H1 (cell line): Measurements from ENCODE around the gene ILDR2. TPM values are rescaled to one million over a fixed set of nuclear protein-coding genes. Genes with fewer than 3 reads are reported as not detected.

ENCODE experiments used
- CTCF ChIA-PET: fragments of 300-600 bp; sonication (Branson Sonifier 250); formaldehyde crosslinking; loops from one replicate; lab custom pipeline; 2021; ENCODE audit not compliant: partially characterized antibody; lab: Charles Lee
- POLR2A ChIA-PET: fragments of 300-600 bp; sonication (Branson Sonifier 250); formaldehyde crosslinking; loops from one replicate; lab custom pipeline; 2021; ENCODE audit warnings: inconsistent platforms; ENCODE audit not compliant: partially characterized antibody; lab: Charles Lee
- DNase-seq, 2 experiments: peaks; one replicate each; pipeline versions ENCODE4 v3.0.0 to v3.0.0-alpha.2; 2010 to 2022; ENCODE audit warnings: low spot score in 2 of 2, low read depth in 1 of 2, mixed read lengths in 1 of 2
- FAIRE-seq: peaks from 2 replicates; lab custom pipeline; 2011; peaks lifted over from hg19 to GRCh38; lab: Jason Lieb, UNC
- H2AFZ ChIP-seq: 2 replicates; pipeline ENCODE4 v1.8.1; 2012; ENCODE audit warnings: low read length, inconsistent platforms
- H2AK5ac ChIP-seq: 2 replicates; pipeline ENCODE4 v1.6.1; 2013; ENCODE audit warnings: low read depth, low read length
- H2BK120ac ChIP-seq: replicated peaks from 2 replicates; pipeline ENCODE3; 2013; ENCODE audit warnings: low read depth, low read length, inconsistent platforms
- H2BK12ac ChIP-seq: 2 replicates; pipeline ENCODE4 v1.6.1; 2013; ENCODE audit warnings: low read depth, low read length
- H2BK15ac ChIP-seq: 2 replicates; pipeline ENCODE4 v1.6.1; 2013; ENCODE audit warnings: low read length
- H2BK20ac ChIP-seq: 2 replicates; pipeline ENCODE4 v1.6.1; 2013; ENCODE audit warnings: low read length
- H2BK5ac ChIP-seq: 2 replicates; pipeline ENCODE4 v1.6.1; 2013; ENCODE audit warnings: low read depth, low read length
- H3K14ac ChIP-seq: 2 replicates; pipeline ENCODE4 v1.6.1; 2013; ENCODE audit warnings: inconsistent platforms; ENCODE audit not compliant: insufficient read length
- H3K18ac ChIP-seq: 2 replicates; pipeline ENCODE4 v1.6.1; 2013; ENCODE audit warnings: low read length; ENCODE audit errors: extremely low read depth
- H3K23ac ChIP-seq: 2 replicates; pipeline ENCODE4 v1.6.1; 2013; ENCODE audit warnings: inconsistent platforms; ENCODE audit not compliant: insufficient read length
- H3K23me2 ChIP-seq: 2 replicates; pipeline ENCODE4 v1.6.1; 2013; ENCODE audit warnings: low read depth, low read length
- H3K27ac ChIP-seq: 2 replicates; pipeline ENCODE4 v1.6.1; 2011; ENCODE audit warnings: low read depth, low read length, inconsistent platforms
- H3K27me3 ChIP-seq, 4 experiments: replicated peaks in 1 of 4; 1 replicate in 1 of 4; 2 replicates in 3 of 4; pipeline versions ENCODE4 v1.6.1 to v1.8.1; 2011 to 2013; ENCODE audit warnings: low read length in 3 of 4, mild to moderate bottlenecking in 3 of 4, inconsistent platforms in 2 of 4, mixed read lengths in 2 of 4, moderate library complexity in 1 of 4; ENCODE audit not compliant: control insufficient read depth in 3 of 4, insufficient read depth in 3 of 4; ENCODE audit errors: extremely low read depth in 1 of 4
- H3K36me3 ChIP-seq, 4 experiments: 2 replicates each; pipeline versions ENCODE4 v1.6.1 to v1.8.1; 2011 to 2013; ENCODE audit warnings: mild to moderate bottlenecking in 4 of 4, low read length in 3 of 4, moderate library complexity in 2 of 4, control low read depth in 1 of 4, inconsistent platforms in 1 of 4; ENCODE audit not compliant: insufficient read depth in 4 of 4, control insufficient read depth in 2 of 4
- H3K4ac ChIP-seq: replicated peaks from 2 replicates; pipeline ENCODE3; 2013; ENCODE audit warnings: low read length, low read depth, mixed read lengths, inconsistent platforms; ENCODE audit not compliant: insufficient read length
- H3K4me1 ChIP-seq, 4 experiments: replicated peaks in 1 of 4; 1 replicate in 1 of 4; 2 replicates in 3 of 4; pipeline versions ENCODE4 v1.6.1 to v1.8.1; 2011 to 2013; ENCODE audit warnings: low read length in 3 of 4, inconsistent platforms in 2 of 4, mixed read lengths in 1 of 4; ENCODE audit not compliant: insufficient read depth in 4 of 4, control insufficient read depth in 3 of 4
- H3K4me2 ChIP-seq, 2 experiments: 2 replicates each; pipeline versions ENCODE4 v1.6.1 to v1.8.1; 2011 to 2013; ENCODE audit warnings: low read depth in 2 of 2, low read length in 2 of 2, control low read depth in 1 of 2, inconsistent platforms in 1 of 2, mild to moderate bottlenecking in 1 of 2; ENCODE audit not compliant: insufficient read depth in 1 of 2
- H3K4me3 ChIP-seq, 4 experiments: fragments of 200-600, 300-600 bp in 1 of 4; sonication (generic), shearing (Covaris generic), sonication (Bioruptor Twin) in 1 of 4; 2 replicates each; pipeline versions ENCODE4 v1.5.1 to v1.8.1; 2011 to 2016; ENCODE audit warnings: low read length in 4 of 4, low read depth in 3 of 4, control low read depth in 2 of 4, inconsistent platforms in 2 of 4, mild to moderate bottlenecking in 2 of 4, mixed read lengths in 1 of 4, moderate library complexity in 1 of 4; ENCODE audit not compliant: insufficient read depth in 2 of 4; ENCODE audit errors: extremely low read depth in 1 of 4
- H3K56ac ChIP-seq: replicated peaks from 2 replicates; pipeline ENCODE3; 2013; ENCODE audit warnings: low read depth, mild to moderate bottlenecking, mixed read lengths, low read length, inconsistent platforms; ENCODE audit not compliant: insufficient read length
- H3K79me1 ChIP-seq: 2 replicates; pipeline ENCODE4 v1.6.1; 2013; ENCODE audit warnings: low read depth, low read length, control low read depth
- H3K79me2 ChIP-seq, 2 experiments: 2 replicates each; pipeline versions ENCODE4 v1.6.1 to v1.8.1; 2012 to 2013; ENCODE audit warnings: low read length in 2 of 2, mild to moderate bottlenecking in 2 of 2, inconsistent platforms in 1 of 2; ENCODE audit not compliant: insufficient read depth in 2 of 2, control insufficient read depth in 1 of 2
- H3K9ac ChIP-seq, 4 experiments: replicated peaks in 1 of 4; 1 replicate in 1 of 4; 2 replicates in 3 of 4; pipeline versions ENCODE4 v1.6.1 to v1.8.1; 2011 to 2013; ENCODE audit warnings: low read depth in 3 of 4, low read length in 3 of 4, control low read depth in 2 of 4, mild to moderate bottlenecking in 2 of 4, moderate library complexity in 2 of 4, inconsistent platforms in 1 of 4; ENCODE audit errors: extremely low read depth in 1 of 4
- H3K9me3 ChIP-seq, 2 experiments: 2 replicates each; pipeline versions ENCODE4 v1.6.1 to v1.8.1; 2012 to 2013; ENCODE audit warnings: mild to moderate bottlenecking in 2 of 2, moderate library complexity in 2 of 2, control low read depth in 1 of 2, inconsistent platforms in 1 of 2, low read depth in 1 of 2, low read length in 1 of 2, mixed read lengths in 1 of 2; ENCODE audit not compliant: insufficient read depth in 2 of 2
- H4K20me1 ChIP-seq, 2 experiments: replicated peaks in 1 of 2; 2 replicates each; pipeline versions ENCODE3 to v1.8.1; 2011 to 2013; ENCODE audit warnings: inconsistent platforms in 2 of 2, low read length in 2 of 2, mild to moderate bottlenecking in 1 of 2; ENCODE audit not compliant: insufficient read depth in 2 of 2, control insufficient read depth in 1 of 2
- H4K5ac ChIP-seq: 2 replicates; pipeline ENCODE4 v1.6.1; 2013; ENCODE audit warnings: low read length, low read depth, mixed read lengths, inconsistent platforms; ENCODE audit not compliant: insufficient read length
- H4K8ac ChIP-seq: 2 replicates; pipeline ENCODE4 v1.8.0; 2013; ENCODE audit warnings: mild to moderate bottlenecking, moderate library complexity, low read length, inconsistent platforms; ENCODE audit not compliant: insufficient read depth; ENCODE audit errors: extremely low read depth
- H4K91ac ChIP-seq: replicated peaks from 2 replicates; pipeline ENCODE3; 2013; ENCODE audit warnings: low read length, mixed read lengths, inconsistent platforms; ENCODE audit not compliant: insufficient read length
- BCL11A ChIP-seq, 2 experiments: IDR thresholded peaks; one replicate each; pipeline ENCODE4 v1.6.1; 2011; ENCODE audit warnings: low read depth in 2 of 2, low read length in 2 of 2, mild to moderate bottlenecking in 2 of 2
- CEBPB ChIP-seq: IDR thresholded peaks from 2 replicates; pipeline ENCODE4 v1.6.1; 2012; ENCODE audit warnings: low read depth, low read length
- CHD1 ChIP-seq: IDR thresholded peaks from 2 replicates; pipeline ENCODE4 v1.6.1; 2012; ENCODE audit warnings: low read depth, low read length, improper control_type of control experiment
- HDAC6 ChIP-seq: IDR thresholded peaks from one replicate; pipeline ENCODE4 v1.7.1; 2012; ENCODE audit warnings: low read depth, mild to moderate bottlenecking, inconsistent platforms, low read length, moderate library complexity
- KDM5A ChIP-seq: fragments of 200-600 bp; IDR thresholded peaks from 2 replicates; pipeline ENCODE4 v1.7.1; 2012; ENCODE audit warnings: mild to moderate bottlenecking, low read length, inconsistent platforms, mixed read lengths
- POLR2AphosphoS5 ChIP-seq: IDR thresholded peaks from 2 replicates; pipeline ENCODE4 v1.6.1; 2011; ENCODE audit warnings: low read depth, low read length
- SRF ChIP-seq: IDR thresholded peaks from 2 replicates; pipeline ENCODE4 v1.6.1; 2011; ENCODE audit warnings: mild to moderate bottlenecking, low read depth, low read length, moderate library complexity
- WGBS, 2 experiments: shearing (Covaris generic) in 1 of 2; methylation state at CpG; one replicate each; pipeline versions ENCODE4 v1.1.6 to v1.1.7; 2013 to 2015; ENCODE audit warnings: low lambda C conversion rate in 2 of 2, mixed read lengths in 2 of 2, inconsistent platforms in 1 of 2, low coverage in 1 of 2, missing lambda C conversion rate in 1 of 2; ENCODE audit not compliant: insufficient replicate concordance in 2 of 2, insufficient coverage in 1 of 2, insufficient read length in 1 of 2; ENCODE audit errors: extremely low coverage in 1 of 2, missing lambda C conversion rate in 1 of 2; 5-methylcytosine and 5-hydroxymethylcytosine counted together
- polyA plus RNA-seq, 7 experiments: library from polyadenylated mRNA; depleted of rRNA in 3 of 7; stranded (reverse) in 5 of 7; unstranded in 2 of 7; fragments of >200 nt in 5 of 7; fragments of 200-250 nt in 2 of 7; gene quantifications; 1 replicate in 5 of 7; 2 replicates in 1 of 7; 4 replicates in 1 of 7; pipeline versions ENCODE4 v1.2.1 to v1.2.3, GENCODE V29; 2011 to 2013; ENCODE audit warnings: missing spikeins in 2 of 7, mixed read lengths in 2 of 7
- total RNA-seq: library from RNA; stranded (reverse); fragmentation: NEBNext Ultra II Directional; extraction: Animal tissue kit (Norgen Biotek cat#: 25700); gene quantifications from 2 replicates; pipeline ENCODE4 v1.2.1, GENCODE V29; 2021

The ILDR2 gene
- total and polyA plus RNA-seq, 2 of the 8 experiments (the other 6 are each of a cell fraction or from before 2014, with no cell fraction given), result 0.85 to 0.86 TPM

DNA sequence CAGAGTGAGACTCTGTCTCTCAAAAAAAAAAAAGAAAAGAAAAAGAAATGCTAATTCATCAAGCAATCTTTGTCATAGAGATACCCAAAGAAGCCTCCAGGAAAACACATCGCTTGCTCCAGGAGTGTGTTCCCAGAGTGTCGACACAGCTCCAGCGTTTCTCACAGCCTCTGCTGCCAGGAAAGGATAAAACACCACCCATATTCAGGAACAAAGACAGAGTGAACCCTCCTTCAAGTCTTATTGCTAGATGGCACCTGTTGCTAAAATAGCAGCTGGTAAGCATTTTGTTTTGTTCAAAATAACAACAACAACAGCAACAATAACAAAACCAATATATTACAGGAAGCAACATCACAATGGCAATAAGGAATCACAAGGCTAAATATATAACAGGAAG lies 3.1 kb downstream of the ILDR2 start:
- H3K9me3 ChIP-seq, result no peaks in the 10 kb centered on the region
- H3K14ac ChIP-seq, result no peak overlapping the region
- no peak for DNase-seq
- H3K79me2 ChIP-seq, result no peaks in the 10 kb centered on the region
- H2AK5ac ChIP-seq, result no peak overlapping the region
- ChIA-PET CTCF (interaction anchor here (0.9 to 6.2 kb wide), 3 partner anchors 65 to 87 kb away, joined by 3 to 43 read pairs (median 5); no protein-coding TSS in a partner anchor), POLR2A (interaction anchor here (1.3 kb wide), 1 partner anchor 10 kb away, joined by 3 read pairs; no protein-coding TSS in a partner anchor)
- H2AFZ ChIP-seq, result no peak overlapping the region
- FAIRE-seq, result no peak
- no peak overlapping the region for H3K27ac ChIP-seq
- no peak overlapping the region for H2BK20ac ChIP-seq
- H3K4me3 ChIP-seq, result no peak overlapping the region
- no peak overlapping the region for H2BK15ac ChIP-seq
- H3K4ac ChIP-seq, result no peak overlapping the region
- H3K23me2 ChIP-seq, result peaks cover 8% of the 10 kb centered on the region; the same call in 1 of the 2 replicates
- no peak overlapping the region for H3K9ac ChIP-seq
- no peak overlapping the region for H3K23ac ChIP-seq
- peaks cover 22 to 40% (median 34%) of the 10 kb centered on the region in 4 experiments for H3K27me3 ChIP-seq
- WGBS, 2 experiments, result 88% methylated on average over 3 of the region's 3 CpGs; no CpG with 5 or more reads in 1 of the 2 experiments
- peaks cover 2% of the 10 kb centered on the region in 2 experiments for H4K20me1 ChIP-seq
- no peak overlapping the region for H4K91ac ChIP-seq
- no peak overlapping the region for H3K4me2 ChIP-seq
- H3K4me1 ChIP-seq, result peaks cover 0 to 11% (median under 1%) of the 10 kb centered on the region in 4 experiments; a peak in 3 of 7 replicates
- no peak for TF ChIP-seq KDM5A
- no peak for TF ChIP-seq SRF
- no peak for TF ChIP-seq CEBPB
- no peak for TF ChIP-seq CHD1
- TF ChIP-seq HDAC6, result no peak
- TF ChIP-seq BCL11A (IDR thresholded peaks at IDR 0.05; ENCODE audit: low read depth in 2 of 2, low read length in 2 of 2), result no peak
- TF ChIP-seq POLR2AphosphoS5, result no peak
- no peaks in the 10 kb centered on the region for H3K79me1 ChIP-seq
- no peak overlapping the region for H3K18ac ChIP-seq
- H2BK5ac ChIP-seq, result no peak overlapping the region
- H2BK12ac ChIP-seq, result no peak overlapping the region
- H3K56ac ChIP-seq, result no peak overlapping the region
- no peak overlapping the region for H4K8ac ChIP-seq
- no peak overlapping the region for H2BK120ac ChIP-seq
- H4K5ac ChIP-seq, result no peak overlapping the region
- no peaks in the 10 kb centered on the region for H3K36me3 ChIP-seq
